SH-SY5Y (cell line): Measurements from ENCODE around the gene EPS8L2.

ENCODE experiments used
- GATA2 ChIP-seq: IDR thresholded peaks from 2 replicates; pipeline ENCODE4 v1.6.1; 2011; ENCODE audit warnings: mild to moderate bottlenecking, low read depth, low read length
- GATA3 ChIP-seq: IDR thresholded peaks from 2 replicates; pipeline ENCODE4 v1.6.1; 2011; ENCODE audit warnings: low read depth, mild to moderate bottlenecking, low read length, moderate library complexity

DNA sequence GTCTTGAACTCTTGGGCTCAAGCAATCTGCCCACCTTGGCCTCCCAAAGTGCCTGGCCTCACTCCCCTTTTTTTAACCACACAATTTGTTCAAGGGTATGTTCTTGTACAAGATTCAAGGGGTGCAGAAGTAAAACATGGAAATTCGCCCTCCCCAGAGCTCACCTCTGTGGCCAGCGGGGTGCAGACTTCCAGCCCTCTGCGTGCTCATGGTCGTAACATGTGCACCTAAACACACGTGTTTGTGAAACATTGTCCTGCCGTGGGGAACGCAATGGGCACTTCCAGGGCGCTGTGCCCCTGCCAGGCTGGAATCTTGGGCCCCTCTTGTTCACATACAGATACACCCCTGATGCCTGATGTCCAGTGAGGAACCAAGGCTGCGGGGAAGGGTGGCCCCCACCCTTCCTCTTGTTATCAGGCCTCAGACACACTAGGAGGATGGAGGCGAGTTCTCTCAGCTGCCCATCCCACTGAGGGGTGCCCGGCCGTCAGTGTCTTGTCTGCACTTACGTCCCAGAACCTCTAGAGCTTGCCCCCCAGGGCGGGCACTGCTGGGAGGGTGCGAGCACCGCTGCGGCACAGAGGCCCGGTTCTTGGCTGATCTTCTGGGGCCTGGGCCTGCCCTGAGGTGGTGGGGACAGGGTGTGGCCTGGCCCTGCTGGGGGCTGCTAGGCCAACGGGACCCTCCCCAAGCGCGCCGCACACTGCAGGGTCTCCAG lies 4.1 kb upstream of the EPS8L2 start:
- no peak for TF ChIP-seq GATA2
- no peak for TF ChIP-seq GATA3
